Endothelial cell of umbilical vein (primary cell): ENCODE measurements around the gene CRYGN. TPM values are rescaled to one million over a fixed set of nuclear protein-coding genes. Genes with fewer than 3 reads are reported as not detected.

ENCODE experiments used
- BruUV-seq: library from RNA; stranded (reverse); fragments of 400-500 nt; replicated peaks from 2 replicates; lab custom pipeline; 2021; lab: Mats Ljungman, UMichigan
- CTCF ChIA-PET: fragments of 300-600, 350-600 bp; sonication (Branson Sonifier 250); formaldehyde crosslinking; loops from one replicate; lab custom pipeline; 2021; ENCODE audit warnings: antibody characterized with exemption, inconsistent platforms; lab: Charles Lee
- POLR2A ChIA-PET: fragments of 300-600, 350-600 bp; sonication (Branson Sonifier 250); formaldehyde crosslinking; loops from one replicate; lab custom pipeline; 2021; ENCODE audit warnings: antibody characterized with exemption, inconsistent platforms; lab: Charles Lee
- DNase-seq: peaks from one replicate; pipeline ENCODE4 v3.0.0-alpha.2; 2011; ENCODE audit warnings: low read depth, low spot score
- FAIRE-seq: peaks from 2 replicates; lab custom pipeline; 2011; peaks lifted over from hg19 to GRCh38; lab: Jason Lieb, UNC
- H2AFZ ChIP-seq: 2 replicates; pipeline ENCODE4 v1.6.0; 2012; ENCODE audit warnings: low read depth, low read length, control low read depth, inconsistent platforms
- H3K27ac ChIP-seq: 2 replicates; pipeline ENCODE4 v1.5.1; 2011; ENCODE audit warnings: low read depth, mild to moderate bottlenecking, control low read depth, low read length, moderate library complexity; ENCODE audit not compliant: insufficient read depth
- H3K27me3 ChIP-seq, 2 experiments: 2 replicates each; pipeline versions ENCODE4 v1.6.0 to v1.6.1; 2011; ENCODE audit warnings: low read length in 2 of 2, mixed read lengths in 1 of 2; ENCODE audit not compliant: control insufficient read depth in 2 of 2, insufficient read depth in 2 of 2
- H3K36me3 ChIP-seq, 2 experiments: 2 replicates in 1 of 2; 3 replicates in 1 of 2; pipeline ENCODE4 v1.5.1; 2011; ENCODE audit warnings: low read length in 2 of 2, mild to moderate bottlenecking in 1 of 2, moderate library complexity in 1 of 2; ENCODE audit not compliant: control insufficient read depth in 2 of 2, insufficient read depth in 2 of 2; ENCODE audit errors: extremely low read depth in 1 of 2
- H3K4me1 ChIP-seq: 3 replicates; pipeline ENCODE4 v1.5.1; 2011; ENCODE audit warnings: mild to moderate bottlenecking, low read length; ENCODE audit not compliant: control insufficient read depth, insufficient read depth; ENCODE audit errors: extremely low read depth
- H3K4me2 ChIP-seq: 2 replicates; pipeline ENCODE4 v1.6.1; 2011; ENCODE audit warnings: low read length, control low read depth, mixed read lengths; ENCODE audit not compliant: insufficient read depth
- H3K4me3 ChIP-seq, 3 experiments: fragments of 200-600 bp in 1 of 3; sonication (generic), shearing (Covaris generic) in 1 of 3; replicated peaks in 1 of 3; 2 replicates each; pipeline ENCODE4 v1.5.1; 2011 to 2016; ENCODE audit warnings: control low read depth in 3 of 3, low read length in 3 of 3, mild to moderate bottlenecking in 2 of 3, inconsistent platforms in 1 of 3, low read depth in 1 of 3, moderate library complexity in 1 of 3; ENCODE audit not compliant: insufficient read depth in 1 of 3
- H3K79me2 ChIP-seq: 2 replicates; pipeline ENCODE4 v1.6.0; 2012; ENCODE audit warnings: low read length, inconsistent platforms; ENCODE audit not compliant: control insufficient read depth, insufficient read depth
- H3K9ac ChIP-seq: replicated peaks from 2 replicates; pipeline ENCODE3; 2011; ENCODE audit warnings: low read length, control low read depth; ENCODE audit not compliant: insufficient read depth; ENCODE audit errors: extremely low read depth
- H3K9me1 ChIP-seq: replicated peaks from 3 replicates; pipeline ENCODE4 v1.6.0; 2011; ENCODE audit warnings: mild to moderate bottlenecking, low read length; ENCODE audit not compliant: control insufficient read depth, insufficient read depth; ENCODE audit errors: extremely low read depth
- H3K9me3 ChIP-seq: replicated peaks from 2 replicates; pipeline ENCODE4 v1.5.1; 2012; ENCODE audit warnings: low read length, inconsistent platforms; ENCODE audit not compliant: control insufficient read depth, insufficient read depth
- H4K20me1 ChIP-seq: replicated peaks from 2 replicates; pipeline ENCODE3; 2011; ENCODE audit warnings: mild to moderate bottlenecking, low read length; ENCODE audit not compliant: control insufficient read depth, insufficient read depth; ENCODE audit errors: extremely low read depth
- CTCF ChIP-seq, 2 donors: IDR thresholded peaks; 1 replicate in 1 of 2; 2 replicates in 1 of 2; pipeline ENCODE4 v1.5.1; 2011; ENCODE audit warnings: low read length in 2 of 2, mild to moderate bottlenecking in 2 of 2, moderate library complexity in 2 of 2, control low read depth in 1 of 2, inconsistent platforms in 1 of 2, low read depth in 1 of 2; ENCODE audit not compliant: insufficient read depth in 1 of 2; ENCODE audit errors: extremely low read depth in 1 of 2
- EZH2 ChIP-seq: IDR thresholded peaks from 2 replicates; pipeline ENCODE4 v1.6.1; 2012; ENCODE audit warnings: borderline replicate concordance, low read depth, mild to moderate bottlenecking, moderate library complexity, low read length, inconsistent platforms; ENCODE audit not compliant: severe bottlenecking
- FOS ChIP-seq: IDR thresholded peaks from 2 replicates; pipeline ENCODE4 v1.6.1; 2011; ENCODE audit warnings: mild to moderate bottlenecking, low read length, moderate library complexity, borderline replicate concordance; ENCODE audit not compliant: insufficient read depth
- GATA2 ChIP-seq: IDR thresholded peaks from 2 replicates; pipeline ENCODE4 v1.7.0; 2011; ENCODE audit warnings: low read depth, mild to moderate bottlenecking, moderate library complexity, mixed read lengths, low read length; ENCODE audit not compliant: insufficient read length, insufficient read depth
- JUN ChIP-seq: IDR thresholded peaks from 2 replicates; pipeline ENCODE4 v1.6.1; 2011; ENCODE audit warnings: borderline replicate concordance, low read depth; ENCODE audit not compliant: insufficient read length, insufficient read depth
- MAX ChIP-seq: IDR thresholded peaks from 2 replicates; pipeline ENCODE4 v1.6.1; 2011; ENCODE audit not compliant: insufficient read depth, insufficient read length
- MYC ChIP-seq: IDR thresholded peaks from one replicate; pipeline ENCODE4 v1.6.1; 2011; ENCODE audit warnings: mild to moderate bottlenecking, low read depth, low read length
- POLR2A ChIP-seq: IDR thresholded peaks from 2 replicates; pipeline ENCODE4 v1.6.1; 2012; ENCODE audit warnings: low read depth, mild to moderate bottlenecking, control low read depth, low read length
- POLR2AphosphoS5 ChIP-seq: IDR thresholded peaks from 2 replicates; pipeline ENCODE4 v1.6.1; 2012; ENCODE audit warnings: low read depth, mild to moderate bottlenecking, control low read depth, low read length, moderate library complexity; ENCODE audit not compliant: insufficient read depth
- dilution Hi-C: fragments of 300-500 bp; cut with MboI; formaldehyde crosslinking; loops from one replicate; pipeline ENCODE4 v1.15.0; 2019; ENCODE audit warnings: low sequenced_read_pairs; ENCODE audit not compliant: extremely low pct_ligation_motif_present
- intact Hi-C: fragments of 100-400 bp; cut with micrococcal nuclease; formaldehyde crosslinking; loops from one replicate; pipeline ENCODE4 v1.10.0; 2022
- polyA plus RNA-seq, 4 experiments: library from polyadenylated mRNA; depleted of rRNA in 3 of 4; stranded (reverse) in 3 of 4; unstranded in 1 of 4; fragments of >200 nt; gene quantifications; 2 replicates each; pipeline versions ENCODE4 v1.2.1 to v1.2.3, GENCODE V29; 2011 to 2012; ENCODE audit warnings: missing spikeins in 1 of 4
- total RNA-seq: library from RNA; stranded (reverse); gene quantifications from 2 replicates; pipeline ENCODE4 v1.2.3, GENCODE V29; 2021

CRYGN gene
- total and polyA plus RNA-seq, 2 donors (not counting 3 experiments of a cell fraction or from before 2014, with no cell fraction given): not detected

GRCh38 chr7:151435971-151436370 lies 4.0 kb downstream of the CRYGN start:
- no peak for DNase-seq
- no TSS peak for BruUV-seq
- FAIRE-seq: no peak
- Histone ChIP-seq H4K20me1 (no peaks in the 10 kb centered on the region), H3K4me1 (no peaks in the 10 kb centered on the region), H3K36me3 (no peaks in the 10 kb centered on the region), H3K4me3 (no peak overlapping the region), H3K9ac (no peak overlapping the region), H3K27me3 (peaks cover 14 to 20% of the 10 kb centered on the region in 2 experiments), H3K9me3 (no peaks in the 10 kb centered on the region), H3K27ac (no peak overlapping the region), H3K4me2 (no peak overlapping the region), H3K9me1 (no peaks in the 10 kb centered on the region), H2AFZ (no peak overlapping the region), H3K79me2 (no peaks in the 10 kb centered on the region)
- dilution Hi-C loops (no loop called here), intact Hi-C loops (no loop called here)
- ChIA-PET CTCF (interaction anchor here (2.8 kb wide), 1 partner anchor 13 kb away, joined by 21 read pairs; no protein-coding TSS in a partner anchor), POLR2A (no interaction called here)
- TF ChIP-seq GATA2 (no peak), FOS (no peak), CTCF (IDR thresholded peaks at IDR 0.05; ENCODE audit: extremely low read depth in 1 of 2, insufficient read depth in 1 of 2, low read depth in 1 of 2, low read length in 2 of 2) (no peak), EZH2 (no peak), POLR2A (no peak), JUN (no peak), MYC (no peak), POLR2AphosphoS5 (no peak), MAX (no peak)
